CD4-positive, alpha-beta T cell (primary cell): ENCODE measurements around the gene ARHGEF33. TPM values are rescaled to one million over a fixed set of nuclear protein-coding genes. Genes with fewer than 3 reads are reported as not detected.
A peak's percentile ranks its signal among the peaks of the same experiment; 100 is the strongest.

Source experiments
- ATAC-seq: fragments of 200-7000 bp; cut with Tn5 transposase; one replicate; pipeline ENCODE4 v1.10.0; 2022; ENCODE audit warnings: mild to moderate bottlenecking; ENCODE audit not compliant: poor library complexity
- CTCF ChIA-PET: fragments of 350-600 bp; sonication (Branson Sonifier 250); formaldehyde crosslinking; loops from one replicate; lab custom pipeline; 2021; ENCODE audit warnings: antibody characterized with exemption, inconsistent platforms; lab: Charles Lee
- POLR2A ChIA-PET: fragments of 350-600 bp; sonication (Branson Sonifier 250); formaldehyde crosslinking; loops from one replicate; lab custom pipeline; 2021; ENCODE audit warnings: antibody characterized with exemption, inconsistent platforms; lab: Charles Lee
- DNase-seq, 14 experiments: peaks; one replicate each; pipeline ENCODE4 v3.0.0-alpha.2; 2013 to 2020; ENCODE audit warnings: mixed read lengths in 2 of 14
- H3K27ac ChIP-seq, 2 donors: one replicate each; pipeline versions ENCODE4 v1.5.1 to v1.7.0; 2013; ENCODE audit warnings: low read length in 2 of 2, low read depth in 1 of 2, mild to moderate bottlenecking in 1 of 2
- H3K27me3 ChIP-seq, 2 experiments: 1 replicate in 1 of 2; 2 replicates in 1 of 2; pipeline versions ENCODE4 v1.6.1 to v1.7.0; 2013; ENCODE audit warnings: low read length in 2 of 2, control low read depth in 1 of 2, mild to moderate bottlenecking in 1 of 2, moderate library complexity in 1 of 2; ENCODE audit not compliant: insufficient read depth in 2 of 2, control insufficient read depth in 1 of 2
- H3K36me3 ChIP-seq: one replicate; pipeline ENCODE4 v1.6.1; 2013; ENCODE audit warnings: low read length, control low read depth; ENCODE audit not compliant: insufficient read depth
- H3K4me1 ChIP-seq: one replicate; pipeline ENCODE4 v1.6.1; 2013; ENCODE audit warnings: low read length, control low read depth; ENCODE audit not compliant: insufficient read depth
- H3K4me3 ChIP-seq: one replicate; pipeline ENCODE4 v1.5.1; 2013; ENCODE audit warnings: mild to moderate bottlenecking, low read length, moderate library complexity
- H3K9me3 ChIP-seq, 2 experiments: 1 replicate in 1 of 2; 2 replicates in 1 of 2; pipeline versions ENCODE4 v1.6.1 to v1.7.0; 2013; ENCODE audit warnings: low read length in 2 of 2, mild to moderate bottlenecking in 2 of 2, control low read depth in 1 of 2, moderate library complexity in 1 of 2; ENCODE audit not compliant: control insufficient read depth in 1 of 2, insufficient read depth in 1 of 2
- H3K27ac Mint-ChIP-seq: one replicate; pipeline ENCODE4 v1.8.0; 2020; ENCODE audit warnings: mixed read lengths
- H3K27me3 Mint-ChIP-seq: one replicate; pipeline ENCODE4 v1.8.0; 2021; ENCODE audit warnings: mixed read lengths
- H3K36me3 Mint-ChIP-seq: one replicate; pipeline ENCODE4 v1.8.0; 2021; ENCODE audit warnings: low read depth, mixed read lengths
- H3K4me1 Mint-ChIP-seq: one replicate; pipeline ENCODE4 v1.8.0; 2021; ENCODE audit warnings: low read depth, mixed read lengths
- H3K4me3 Mint-ChIP-seq: one replicate; pipeline ENCODE4 v1.8.0; 2020; ENCODE audit warnings: mild to moderate bottlenecking, mixed read lengths
- H3K9me3 Mint-ChIP-seq: one replicate; pipeline ENCODE4 v1.8.0; 2020; ENCODE audit warnings: mixed read lengths
- intact Hi-C, 2 experiments: fragments of 100-400 bp; cut with DNase I in 1 of 2; cut with micrococcal nuclease in 1 of 2; formaldehyde crosslinking; loops; one replicate each; pipeline versions ENCODE4 v1.15.1 to v1.9.0; 2023 to 2025; cut with DNase I, micrococcal nuclease
- total RNA-seq, 174 experiments: library from RNA in 2 of 174; stranded (reverse) in 2 of 174; gene quantifications; one replicate each; pipeline ENCODE4 v1.2.3 and lab custom pipeline; 2021 to 2026
- TF ChIP-seq, protein P1 (sequence below): fragments of 200-600 bp; IDR thresholded peaks from one replicate; pipeline ENCODE4 v1.8.0; 2022; ENCODE audit warnings: antibody characterized with exemption, mild to moderate bottlenecking

Gene ARHGEF33
- total RNA-seq, 2 experiments from 2014 or later: not detected

DNA sequence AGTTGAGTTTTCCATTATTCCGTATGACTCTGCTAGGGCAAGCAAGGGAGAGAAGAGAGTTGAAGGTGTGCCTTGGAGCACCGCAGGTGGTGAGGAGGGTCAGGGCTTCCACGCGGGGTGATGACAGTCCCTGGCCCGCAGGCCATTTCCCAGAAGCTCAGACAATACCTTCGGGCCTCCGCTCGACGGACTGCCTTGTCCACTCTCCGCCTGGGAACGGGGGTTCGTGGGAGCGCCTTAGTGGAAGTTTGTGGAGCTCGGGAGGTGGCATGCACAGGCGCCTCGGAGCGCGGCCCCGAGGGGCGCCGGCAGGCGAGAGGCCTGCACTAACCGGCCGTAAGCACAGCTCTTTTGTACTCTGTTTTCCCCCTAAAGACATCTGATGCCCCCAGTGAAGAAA lies 69.8 kb downstream of the ARHGEF33 start:
- H3K27me3 Mint-ChIP-seq: peaks cover 25% of the 10 kb centered on the region
- Histone ChIP-seq H3K9me3 (peaks cover 0 to 10% of the 10 kb centered on the region in 2 experiments), H3K27ac (no peak overlapping the region), H3K4me1 (peaks cover 15% of the 10 kb centered on the region), H3K4me3 (peak overlapping the region; percentile 42), H3K36me3 (no peaks in the 10 kb centered on the region), H3K27me3 (peaks cover 8 to 9% of the 10 kb centered on the region in 2 experiments)
- ATAC-seq: no peak
- intact Hi-C loops: no loop called here
- ChIA-PET CTCF (no interaction called here), POLR2A (interaction anchor here (1.0 kb wide), 1 partner anchor 12 kb away, joined by 3 read pairs; no protein-coding TSS in a partner anchor)
- H3K9me3 Mint-ChIP-seq: no peaks in the 10 kb centered on the region
- no peak overlapping the region for H3K27ac Mint-ChIP-seq
- peak in 1 of 14 experiments; percentile 14 for DNase-seq
- H3K4me1 Mint-ChIP-seq: peaks cover 4% of the 10 kb centered on the region
- H3K4me3 Mint-ChIP-seq: peak overlapping the region; percentile 79
- TF ChIP-seq, protein P1, sequence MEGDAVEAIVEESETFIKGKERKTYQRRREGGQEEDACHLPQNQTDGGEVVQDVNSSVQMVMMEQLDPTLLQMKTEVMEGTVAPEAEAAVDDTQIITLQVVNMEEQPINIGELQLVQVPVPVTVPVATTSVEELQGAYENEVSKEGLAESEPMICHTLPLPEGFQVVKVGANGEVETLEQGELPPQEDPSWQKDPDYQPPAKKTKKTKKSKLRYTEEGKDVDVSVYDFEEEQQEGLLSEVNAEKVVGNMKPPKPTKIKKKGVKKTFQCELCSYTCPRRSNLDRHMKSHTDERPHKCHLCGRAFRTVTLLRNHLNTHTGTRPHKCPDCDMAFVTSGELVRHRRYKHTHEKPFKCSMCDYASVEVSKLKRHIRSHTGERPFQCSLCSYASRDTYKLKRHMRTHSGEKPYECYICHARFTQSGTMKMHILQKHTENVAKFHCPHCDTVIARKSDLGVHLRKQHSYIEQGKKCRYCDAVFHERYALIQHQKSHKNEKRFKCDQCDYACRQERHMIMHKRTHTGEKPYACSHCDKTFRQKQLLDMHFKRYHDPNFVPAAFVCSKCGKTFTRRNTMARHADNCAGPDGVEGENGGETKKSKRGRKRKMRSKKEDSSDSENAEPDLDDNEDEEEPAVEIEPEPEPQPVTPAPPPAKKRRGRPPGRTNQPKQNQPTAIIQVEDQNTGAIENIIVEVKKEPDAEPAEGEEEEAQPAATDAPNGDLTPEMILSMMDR: no peak
- H3K36me3 Mint-ChIP-seq: no peaks in the 10 kb centered on the region

GRCh38 chr2:38959938-38960608 lies 70.4 kb downstream of the ARHGEF33 start:
- intact Hi-C loops: no loop called here
- DNase-seq (peak; percentile 29 to 87 (median 56)), ATAC-seq (peak; percentile 99)
- Mint-ChIP-seq H3K4me3 (no peak overlapping the region), H3K27ac (no peak overlapping the region), H3K36me3 (no peaks in the 10 kb centered on the region), H3K27me3 (peaks cover 25% of the 10 kb centered on the region), H3K4me1 (peaks cover 4% of the 10 kb centered on the region), H3K9me3 (no peaks in the 10 kb centered on the region)
- TF ChIP-seq, protein P1: no peak
- POLR2A ChIA-PET: interaction anchor here (1.0 kb wide), 1 partner anchor 12 kb away, joined by 3 read pairs; no protein-coding TSS in a partner anchor
- H3K27ac ChIP-seq: no peak overlapping the region
- H3K4me3 ChIP-seq: peak overlapping the region; percentile 42
- CTCF ChIA-PET: no interaction called here
- H3K9me3 ChIP-seq: peaks cover 0 to 10% of the 10 kb centered on the region in 2 experiments
- peaks cover 8 to 9% of the 10 kb centered on the region in 2 experiments for H3K27me3 ChIP-seq
- no peaks in the 10 kb centered on the region for H3K36me3 ChIP-seq
- peaks cover 15% of the 10 kb centered on the region for H3K4me1 ChIP-seq

GRCh38 chr2:38960609-38961320 lies 71.1 kb downstream of the ARHGEF33 start:
- H3K27ac Mint-ChIP-seq: no peak overlapping the region
- POLR2A ChIA-PET: interaction anchor here (1.0 kb wide), 1 partner anchor 13 kb away, joined by 3 read pairs; no protein-coding TSS in a partner anchor
- TF ChIP-seq, protein P1: no peak
- peaks cover 4% of the 10 kb centered on the region for H3K4me1 Mint-ChIP-seq
- no peak overlapping the region for H3K27ac ChIP-seq
- no peaks in the 10 kb centered on the region for H3K9me3 Mint-ChIP-seq
- no peak for ATAC-seq
- peaks cover 15% of the 10 kb centered on the region for H3K4me1 ChIP-seq
- H3K9me3 ChIP-seq: peaks cover 0 to 10% of the 10 kb centered on the region in 2 experiments
- H3K36me3 ChIP-seq: no peaks in the 10 kb centered on the region
- peak overlapping the region; percentile 28 for H3K4me3 ChIP-seq
- CTCF ChIA-PET: no interaction called here
- DNase-seq: no peak
- peak overlapping the region; percentile 60 for H3K4me3 Mint-ChIP-seq
- intact Hi-C loops: no loop called here
- H3K27me3 ChIP-seq: peaks cover 8 to 9% of the 10 kb centered on the region in 2 experiments
- no peaks in the 10 kb centered on the region for H3K36me3 Mint-ChIP-seq
- peaks cover 25% of the 10 kb centered on the region for H3K27me3 Mint-ChIP-seq
